CD4-positive, CD25-positive, alpha-beta regulatory T cell (primary cell): ENCODE data around the gene WASL. TPM values are rescaled to one million over a fixed set of nuclear protein-coding genes. Genes with fewer than 3 reads are reported as not detected.
A peak's percentile ranks its signal among the peaks of the same experiment; 100 is the strongest.

Source experiments
- ATAC-seq, 2 donors: fragments of 150-1000 bp; cut with Tn5 transposase; one replicate each; pipeline ENCODE4 v1.10.0; 2021; ENCODE audit warnings: low read depth in 2 of 2, moderate number of reproducible peaks in 2 of 2, moderate library complexity in 1 of 2
- DNase-seq, 3 donors: peaks; one replicate each; pipeline versions ENCODE4 v3.0.0 to v3.0.0-alpha.2; 2012 to 2022; ENCODE audit warnings: mixed read lengths in 1 of 3
- H3K27ac ChIP-seq: one replicate; pipeline ENCODE4 v1.7.0; 2013; ENCODE audit warnings: mild to moderate bottlenecking, low read length; ENCODE audit not compliant: insufficient read depth, poor library complexity, severe bottlenecking
- H3K27me3 ChIP-seq: one replicate; pipeline ENCODE4 v1.7.0; 2013; ENCODE audit warnings: low read length; ENCODE audit not compliant: control insufficient read depth, insufficient read depth
- H3K36me3 ChIP-seq: one replicate; pipeline ENCODE4 v1.7.0; 2013; ENCODE audit warnings: mild to moderate bottlenecking, low read length, moderate library complexity; ENCODE audit not compliant: control insufficient read depth, insufficient read depth
- H3K4me1 ChIP-seq: 2 replicates; pipeline ENCODE4 v1.7.0; 2013; ENCODE audit warnings: mild to moderate bottlenecking, low read length; ENCODE audit not compliant: insufficient read depth, control insufficient read depth, poor library complexity, severe bottlenecking
- H3K4me3 ChIP-seq: one replicate; pipeline ENCODE4 v1.7.0; 2013; ENCODE audit warnings: low read depth, mild to moderate bottlenecking, low read length, moderate library complexity
- H3K9me3 ChIP-seq, 2 experiments: 1 replicate in 1 of 2; 2 replicates in 1 of 2; pipeline ENCODE4 v1.7.0; 2013; ENCODE audit warnings: low read length in 2 of 2, mild to moderate bottlenecking in 1 of 2, moderate library complexity in 1 of 2; ENCODE audit not compliant: control insufficient read depth in 2 of 2
- H3K27ac Mint-ChIP-seq, 3 donors: one replicate each; pipeline ENCODE4 v1.8.0; 2020 to 2022; ENCODE audit warnings: mild to moderate bottlenecking in 3 of 3, mixed read lengths in 3 of 3, moderate library complexity in 2 of 3
- H3K27me3 Mint-ChIP-seq: one replicate; pipeline ENCODE4 v1.8.0; 2022; ENCODE audit warnings: mild to moderate bottlenecking, mixed read lengths
- H3K36me3 Mint-ChIP-seq: one replicate; pipeline ENCODE4 v1.8.0; 2020; ENCODE audit warnings: mixed read lengths
- H3K4me1 Mint-ChIP-seq, 4 donors: one replicate each; pipeline ENCODE4 v1.8.0; 2020 to 2022; ENCODE audit warnings: mixed read lengths in 4 of 4, mild to moderate bottlenecking in 1 of 4
- H3K4me3 Mint-ChIP-seq, 4 donors: one replicate each; pipeline ENCODE4 v1.8.0; 2020 to 2022; ENCODE audit warnings: mild to moderate bottlenecking in 4 of 4, mixed read lengths in 4 of 4, moderate library complexity in 3 of 4
- H3K9me3 Mint-ChIP-seq, 7 donors: one replicate each; pipeline ENCODE4 v1.8.0; 2020 to 2022; ENCODE audit warnings: mixed read lengths in 7 of 7, mild to moderate bottlenecking in 3 of 7, moderate library complexity in 2 of 7
- polyA plus RNA-seq, 4 donors: library from polyadenylated mRNA; unstranded; fragments of 300-500 nt; fragmentation: Illumina TruSeq; gene quantifications; one replicate each; pipeline ENCODE4 v1.2.3, GENCODE V29; 2021
- total RNA-seq: library from RNA; stranded (reverse); gene quantifications from one replicate; pipeline ENCODE4 v1.2.3, GENCODE V29; 2022

WASL gene
- total and polyA plus RNA-seq, 5 donors from 2014 or later, result 1.4 to 10.2 (median 1.9) TPM

DNA sequence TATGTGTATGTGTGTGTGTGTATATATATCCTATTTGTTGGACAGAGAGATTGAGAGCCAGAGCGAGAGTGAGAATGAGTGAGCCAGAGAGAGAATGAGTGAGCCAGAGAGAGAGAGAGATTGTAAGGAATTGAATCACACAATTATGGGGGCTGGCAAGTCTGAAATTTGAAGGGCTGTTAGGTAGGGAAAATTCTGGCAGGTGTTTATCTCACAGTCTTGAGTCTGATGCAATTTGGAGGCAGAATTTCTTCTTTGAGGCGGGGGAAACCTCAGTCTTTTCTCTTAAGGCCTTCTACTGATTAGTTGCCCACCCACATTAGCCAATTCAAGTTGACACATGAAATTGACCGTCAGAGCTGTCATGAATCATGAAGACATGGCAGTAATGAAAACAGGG, 41.0 kb upstream of the WASL start:
- no peak overlapping the region for H3K27ac Mint-ChIP-seq
- no peaks in the 10 kb centered on the region for H3K36me3 ChIP-seq
- no peak overlapping the region for H3K4me3 Mint-ChIP-seq
- no peaks in the 10 kb centered on the region for H3K27me3 ChIP-seq
- H3K4me1 ChIP-seq, result no peaks in the 10 kb centered on the region
- no peak overlapping the region for H3K27ac ChIP-seq
- ATAC-seq (no peak), DNase-seq (no peak)
- no peaks in the 10 kb centered on the region for H3K27me3 Mint-ChIP-seq
- peaks cover 0 to 3% (median 0%) of the 10 kb centered on the region in 7 donors for H3K9me3 Mint-ChIP-seq
- H3K4me3 ChIP-seq, result no peak overlapping the region
- H3K36me3 Mint-ChIP-seq, result no peaks in the 10 kb centered on the region
- H3K9me3 ChIP-seq, result no peaks in the 10 kb centered on the region
- H3K4me1 Mint-ChIP-seq, result no peaks in the 10 kb centered on the region

DNA sequence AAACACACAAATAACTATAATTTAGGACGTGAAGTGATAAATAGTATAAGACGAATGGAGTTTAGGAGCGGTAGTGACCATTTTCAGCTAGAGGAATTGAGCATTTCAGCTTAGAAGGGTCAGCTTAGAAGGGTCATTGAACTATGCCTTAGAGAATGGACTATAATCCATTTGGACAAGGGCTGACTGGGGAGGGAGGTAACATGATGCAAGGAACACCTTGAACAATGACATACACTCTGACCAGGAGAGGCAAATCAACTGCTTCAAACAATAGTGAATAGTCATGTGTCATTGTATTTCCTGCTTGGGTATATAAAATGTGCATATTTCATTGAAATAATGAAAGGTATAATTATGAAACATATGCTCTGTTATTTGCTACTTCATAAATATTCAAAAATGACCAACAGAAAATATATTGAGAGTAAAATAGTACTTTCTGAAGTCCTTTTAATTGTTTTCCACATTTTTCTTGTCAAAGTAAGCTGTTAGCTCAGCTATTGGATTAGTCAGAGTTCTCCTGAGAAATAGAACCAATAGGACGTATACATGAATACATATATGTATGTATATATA, 40.5 kb upstream of the WASL start:
- no peak overlapping the region for H3K27ac ChIP-seq
- H3K4me1 Mint-ChIP-seq, result no peaks in the 10 kb centered on the region
- no peaks in the 10 kb centered on the region for H3K27me3 Mint-ChIP-seq
- no peaks in the 10 kb centered on the region for H3K9me3 ChIP-seq
- H3K9me3 Mint-ChIP-seq, result peaks cover 0 to 3% (median 0%) of the 10 kb centered on the region in 7 donors
- no peak overlapping the region for H3K4me3 Mint-ChIP-seq
- no peaks in the 10 kb centered on the region for H3K36me3 Mint-ChIP-seq
- no peak overlapping the region for H3K4me3 ChIP-seq
- no peaks in the 10 kb centered on the region for H3K27me3 ChIP-seq
- no peaks in the 10 kb centered on the region for H3K36me3 ChIP-seq
- ATAC-seq (no peak), DNase-seq (no peak)
- H3K4me1 ChIP-seq, result no peaks in the 10 kb centered on the region
- peak overlapping the region in 1 of 3 donors; percentile 66 for H3K27ac Mint-ChIP-seq

DNA sequence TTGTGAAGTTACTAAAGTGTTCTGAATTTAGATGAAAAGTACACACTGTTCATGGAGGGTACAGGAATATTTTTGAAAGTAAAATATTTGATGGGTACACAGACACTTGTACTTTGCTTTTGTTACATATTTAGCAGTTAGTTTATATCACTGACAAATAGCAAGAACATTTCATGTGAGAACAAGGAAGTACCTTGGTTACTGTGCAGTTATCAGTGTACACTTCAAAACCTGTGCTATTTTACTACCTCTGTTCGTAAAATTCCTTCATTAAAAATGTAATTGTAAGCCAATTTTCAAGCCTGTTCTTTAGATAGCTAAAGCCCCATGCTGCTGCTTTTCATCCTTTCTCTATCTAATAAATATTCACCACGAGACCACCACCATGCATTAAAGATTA, 39.8 kb upstream of the WASL start:
- Mint-ChIP-seq H3K27me3 (no peaks in the 10 kb centered on the region), H3K4me1 (no peaks in the 10 kb centered on the region), H3K4me3 (no peak overlapping the region), H3K9me3 (peaks cover 0 to 3% (median 0%) of the 10 kb centered on the region in 7 donors), H3K36me3 (no peaks in the 10 kb centered on the region), H3K27ac (no peak overlapping the region)
- Histone ChIP-seq H3K9me3 (no peaks in the 10 kb centered on the region), H3K4me3 (no peak overlapping the region), H3K4me1 (no peaks in the 10 kb centered on the region), H3K36me3 (no peaks in the 10 kb centered on the region), H3K27ac (no peak overlapping the region), H3K27me3 (no peaks in the 10 kb centered on the region)
- ATAC-seq, result no peak
- DNase-seq, result no peak

DNA sequence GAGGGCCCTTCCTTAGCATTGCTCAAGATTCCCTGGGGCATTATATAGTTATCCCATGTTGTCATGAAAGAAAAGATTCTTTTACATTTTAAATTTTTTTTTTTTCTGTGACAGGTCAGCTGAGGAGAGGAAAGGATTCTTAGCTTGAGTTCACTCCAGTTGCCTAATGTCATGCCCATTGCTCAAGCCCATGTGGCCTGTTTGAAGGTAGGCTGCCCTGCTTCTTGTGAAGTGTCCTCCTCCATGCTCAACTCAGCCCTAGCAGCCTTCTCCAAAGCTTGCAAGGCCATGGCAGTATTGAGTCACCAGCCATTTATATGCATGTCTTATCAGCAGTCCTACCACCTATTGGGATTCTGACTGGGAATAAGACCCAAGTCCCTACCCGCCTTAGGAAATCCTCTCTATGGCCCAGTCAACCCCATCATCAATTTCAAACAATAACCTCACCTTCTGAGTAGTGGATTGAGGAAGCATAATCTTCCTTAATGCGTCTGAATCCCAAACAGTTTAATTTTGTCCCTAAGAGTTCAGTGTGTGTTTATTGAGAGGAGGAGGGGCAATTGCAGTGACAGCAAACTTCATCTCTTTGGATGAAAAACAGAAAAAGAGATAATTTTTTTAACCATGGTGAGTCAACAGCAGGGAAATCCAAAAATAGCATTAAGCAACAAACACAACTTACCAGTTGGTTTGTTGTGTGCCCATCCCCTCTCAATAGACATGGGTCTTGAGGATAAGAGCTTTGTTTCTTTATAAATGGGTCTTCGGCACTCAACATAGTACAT, 38.6 kb upstream of the WASL start:
- H3K27ac Mint-ChIP-seq, result no peak overlapping the region
- H3K4me3 Mint-ChIP-seq, result no peak overlapping the region
- no peak for DNase-seq
- H3K27me3 Mint-ChIP-seq, result no peaks in the 10 kb centered on the region
- Histone ChIP-seq H3K4me3 (no peak overlapping the region), H3K36me3 (no peaks in the 10 kb centered on the region), H3K27ac (no peak overlapping the region), H3K4me1 (no peaks in the 10 kb centered on the region), H3K27me3 (no peaks in the 10 kb centered on the region), H3K9me3 (no peaks in the 10 kb centered on the region)
- no peaks in the 10 kb centered on the region for H3K36me3 Mint-ChIP-seq
- H3K9me3 Mint-ChIP-seq, result peaks cover 0 to 3% (median 0%) of the 10 kb centered on the region in 7 donors
- no peaks in the 10 kb centered on the region for H3K4me1 Mint-ChIP-seq
- ATAC-seq, result no peak

DNA sequence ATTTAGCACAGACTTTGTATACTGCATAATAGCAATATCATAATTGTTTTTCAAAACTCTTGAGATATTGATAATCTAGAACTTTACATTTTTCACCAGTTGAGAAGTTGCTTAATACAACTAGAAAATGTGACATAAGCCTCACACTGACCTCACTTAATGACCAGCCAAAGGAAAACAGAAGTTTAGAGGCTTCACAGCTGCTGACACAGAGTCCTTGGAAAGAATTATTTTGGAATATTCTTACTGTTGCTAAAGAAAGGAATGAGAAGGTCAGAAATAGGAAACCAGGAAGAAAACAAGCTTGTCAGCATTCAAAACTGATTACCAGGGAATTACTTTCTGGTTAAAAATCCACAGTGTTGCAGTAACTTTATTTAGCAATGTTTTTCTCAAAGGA, 35.5 kb upstream of the WASL start:
- Histone ChIP-seq H3K9me3 (no peaks in the 10 kb centered on the region), H3K27ac (no peak overlapping the region), H3K36me3 (no peaks in the 10 kb centered on the region), H3K27me3 (no peaks in the 10 kb centered on the region), H3K4me1 (no peaks in the 10 kb centered on the region), H3K4me3 (no peak overlapping the region)
- no peak overlapping the region for H3K4me3 Mint-ChIP-seq
- H3K36me3 Mint-ChIP-seq, result no peaks in the 10 kb centered on the region
- no peak for ATAC-seq
- no peaks in the 10 kb centered on the region for H3K9me3 Mint-ChIP-seq
- peaks cover 5% of the 10 kb centered on the region for H3K27me3 Mint-ChIP-seq
- H3K27ac Mint-ChIP-seq, result no peak overlapping the region
- H3K4me1 Mint-ChIP-seq, result no peaks in the 10 kb centered on the region
- no peak for DNase-seq

DNA sequence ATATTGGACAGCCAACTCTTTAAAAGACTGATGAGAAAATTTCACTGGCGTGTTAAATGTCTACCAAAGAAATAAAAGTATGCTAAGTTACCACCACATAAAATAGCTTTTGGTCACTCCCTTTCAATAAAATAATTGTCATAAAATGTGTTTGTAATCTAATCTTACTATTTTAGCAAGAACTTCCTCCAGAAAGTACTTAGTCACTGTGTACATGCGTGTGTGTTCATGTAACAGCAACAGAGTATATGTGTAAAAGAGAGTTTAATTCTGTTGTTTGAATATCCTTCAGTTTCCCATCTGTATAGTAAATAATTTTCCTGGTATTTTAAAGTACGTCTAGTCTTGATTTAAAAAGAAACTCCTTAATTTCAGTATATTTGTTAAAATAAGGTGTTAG, 35.0 kb upstream of the WASL start:
- Histone ChIP-seq H3K27ac (no peak overlapping the region), H3K4me1 (no peaks in the 10 kb centered on the region), H3K27me3 (peaks cover 3% of the 10 kb centered on the region), H3K36me3 (no peaks in the 10 kb centered on the region), H3K4me3 (no peak overlapping the region), H3K9me3 (no peaks in the 10 kb centered on the region)
- Mint-ChIP-seq H3K9me3 (no peaks in the 10 kb centered on the region), H3K27me3 (peaks cover 5% of the 10 kb centered on the region), H3K4me1 (no peaks in the 10 kb centered on the region), H3K27ac (no peak overlapping the region), H3K36me3 (no peaks in the 10 kb centered on the region), H3K4me3 (no peak overlapping the region)
- DNase-seq, result no peak
- no peak for ATAC-seq

DNA sequence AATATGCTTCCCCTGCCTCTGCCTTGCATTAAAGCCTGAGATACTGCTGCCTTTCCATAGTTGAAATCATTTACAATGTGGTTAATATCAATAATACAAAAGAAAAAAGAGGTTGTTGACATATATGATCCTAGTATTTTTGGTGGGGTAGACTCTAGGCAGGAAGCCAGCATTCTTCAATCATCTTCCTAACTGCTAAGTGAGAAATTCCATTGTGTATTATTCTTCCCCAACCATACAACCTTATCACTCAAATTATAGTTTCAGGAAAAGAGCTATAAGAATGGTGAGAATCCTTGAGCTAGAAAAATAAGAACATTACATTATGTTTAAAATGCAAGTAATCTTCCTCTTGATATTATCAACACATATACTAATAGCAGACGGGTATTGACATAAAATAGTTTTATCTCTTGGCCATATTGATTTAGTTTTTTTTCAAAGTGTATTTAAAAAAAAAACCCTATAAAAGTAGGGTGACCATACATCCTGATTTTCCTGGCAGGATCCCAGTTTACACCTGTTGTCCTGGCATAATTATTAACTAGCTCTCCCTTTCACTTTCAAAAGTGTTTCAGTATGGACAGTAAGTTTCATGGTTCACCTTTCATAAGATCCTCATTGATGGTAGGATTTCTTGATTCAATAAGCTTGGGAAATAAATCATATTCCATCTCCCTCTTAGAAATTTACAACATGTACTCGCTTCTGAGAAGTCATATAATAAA, 33.4 kb upstream of the WASL start:
- H3K4me3 ChIP-seq, result no peak overlapping the region
- no peak overlapping the region for H3K27ac Mint-ChIP-seq
- H3K4me3 Mint-ChIP-seq, result no peak overlapping the region
- DNase-seq, result no peak
- no peak for ATAC-seq
- no peaks in the 10 kb centered on the region for H3K36me3 ChIP-seq
- peaks cover 5% of the 10 kb centered on the region for H3K27me3 Mint-ChIP-seq
- H3K4me1 Mint-ChIP-seq, result no peaks in the 10 kb centered on the region
- H3K27ac ChIP-seq, result no peak overlapping the region
- H3K36me3 Mint-ChIP-seq, result no peaks in the 10 kb centered on the region
- H3K9me3 Mint-ChIP-seq, result no peaks in the 10 kb centered on the region
- peaks cover 3% of the 10 kb centered on the region for H3K27me3 ChIP-seq
- H3K9me3 ChIP-seq, result no peaks in the 10 kb centered on the region
- H3K4me1 ChIP-seq, result no peaks in the 10 kb centered on the region
